DND-41 (cell line): Measurements from ENCODE around the gene KIR2DL1.
"Not testable (repeated sequence)": the region's sequence is repeated elsewhere in the genome, so short reads cannot be mapped to it uniquely, and the experiment has no call there.

ENCODE experiments used
- EZH2 ChIP-seq: IDR thresholded peaks from 3 replicates; pipeline ENCODE4 v1.6.1; 2012; ENCODE audit warnings: borderline replicate concordance, low read depth, mild to moderate bottlenecking, moderate library complexity, low read length, inconsistent platforms; ENCODE audit not compliant: severe bottlenecking
- TF ChIP-seq, protein P1 (sequence below): IDR thresholded peaks from 2 replicates; pipeline ENCODE4 v1.5.1; 2012; ENCODE audit warnings: borderline replicate concordance, low read length, moderate library complexity, mild to moderate bottlenecking; ENCODE audit not compliant: poor library complexity, severe bottlenecking; ENCODE audit errors: extremely low read depth

- TF ChIP-seq, protein P1, sequence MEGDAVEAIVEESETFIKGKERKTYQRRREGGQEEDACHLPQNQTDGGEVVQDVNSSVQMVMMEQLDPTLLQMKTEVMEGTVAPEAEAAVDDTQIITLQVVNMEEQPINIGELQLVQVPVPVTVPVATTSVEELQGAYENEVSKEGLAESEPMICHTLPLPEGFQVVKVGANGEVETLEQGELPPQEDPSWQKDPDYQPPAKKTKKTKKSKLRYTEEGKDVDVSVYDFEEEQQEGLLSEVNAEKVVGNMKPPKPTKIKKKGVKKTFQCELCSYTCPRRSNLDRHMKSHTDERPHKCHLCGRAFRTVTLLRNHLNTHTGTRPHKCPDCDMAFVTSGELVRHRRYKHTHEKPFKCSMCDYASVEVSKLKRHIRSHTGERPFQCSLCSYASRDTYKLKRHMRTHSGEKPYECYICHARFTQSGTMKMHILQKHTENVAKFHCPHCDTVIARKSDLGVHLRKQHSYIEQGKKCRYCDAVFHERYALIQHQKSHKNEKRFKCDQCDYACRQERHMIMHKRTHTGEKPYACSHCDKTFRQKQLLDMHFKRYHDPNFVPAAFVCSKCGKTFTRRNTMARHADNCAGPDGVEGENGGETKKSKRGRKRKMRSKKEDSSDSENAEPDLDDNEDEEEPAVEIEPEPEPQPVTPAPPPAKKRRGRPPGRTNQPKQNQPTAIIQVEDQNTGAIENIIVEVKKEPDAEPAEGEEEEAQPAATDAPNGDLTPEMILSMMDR: not testable (repeated sequence)
- TF ChIP-seq EZH2: not testable (repeated sequence)
Measured at GRCh38 chr19:54786091-54786723, 16.6 kb downstream of the KIR2DL1 start.
